Tibial nerve (tissue), 3 donors: ENCODE measurements around the gene FRMD3.

ENCODE experiments used
- POLR2A ChIP-seq, 2 donors: fragments of 450-650 bp; IDR thresholded peaks; one replicate each; pipeline ENCODE4 v1.6.1; 2017; ENCODE audit warnings: antibody characterized with exemption in 2 of 2, mild to moderate bottlenecking in 2 of 2, moderate library complexity in 2 of 2
- TF ChIP-seq, protein P1 (sequence below), 5 experiments: fragments of 200-600 bp in 3 of 5; fragments of 450-650 bp in 2 of 5; sonication (generic) in 3 of 5; IDR thresholded peaks; one replicate each; pipeline ENCODE4 v1.5.1; 2016 to 2019; ENCODE audit warnings: antibody characterized with exemption in 5 of 5, mild to moderate bottlenecking in 3 of 5, moderate library complexity in 2 of 5

DNA sequence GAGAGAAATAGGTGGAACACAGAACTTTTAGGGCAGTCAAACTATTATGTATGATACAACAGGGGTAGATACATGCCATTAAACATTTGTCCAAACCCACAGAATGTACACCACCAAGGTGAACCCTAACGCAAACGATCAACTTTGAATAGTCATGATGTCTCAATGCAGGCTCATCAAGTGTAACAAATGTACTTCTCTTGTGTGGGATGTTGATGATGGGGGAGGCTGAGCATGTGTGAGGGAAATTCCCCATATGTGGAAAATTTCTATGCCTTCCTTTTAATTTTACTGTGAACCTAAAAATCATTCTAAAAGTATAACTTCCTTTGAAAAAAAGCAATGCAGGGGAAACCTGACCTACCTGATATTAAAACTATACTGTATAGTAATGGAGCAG lies 273.9 kb downstream of the FRMD3 start:
- no peak for TF ChIP-seq POLR2A (IDR thresholded peaks at IDR 0.05)
- TF ChIP-seq, protein P1, sequence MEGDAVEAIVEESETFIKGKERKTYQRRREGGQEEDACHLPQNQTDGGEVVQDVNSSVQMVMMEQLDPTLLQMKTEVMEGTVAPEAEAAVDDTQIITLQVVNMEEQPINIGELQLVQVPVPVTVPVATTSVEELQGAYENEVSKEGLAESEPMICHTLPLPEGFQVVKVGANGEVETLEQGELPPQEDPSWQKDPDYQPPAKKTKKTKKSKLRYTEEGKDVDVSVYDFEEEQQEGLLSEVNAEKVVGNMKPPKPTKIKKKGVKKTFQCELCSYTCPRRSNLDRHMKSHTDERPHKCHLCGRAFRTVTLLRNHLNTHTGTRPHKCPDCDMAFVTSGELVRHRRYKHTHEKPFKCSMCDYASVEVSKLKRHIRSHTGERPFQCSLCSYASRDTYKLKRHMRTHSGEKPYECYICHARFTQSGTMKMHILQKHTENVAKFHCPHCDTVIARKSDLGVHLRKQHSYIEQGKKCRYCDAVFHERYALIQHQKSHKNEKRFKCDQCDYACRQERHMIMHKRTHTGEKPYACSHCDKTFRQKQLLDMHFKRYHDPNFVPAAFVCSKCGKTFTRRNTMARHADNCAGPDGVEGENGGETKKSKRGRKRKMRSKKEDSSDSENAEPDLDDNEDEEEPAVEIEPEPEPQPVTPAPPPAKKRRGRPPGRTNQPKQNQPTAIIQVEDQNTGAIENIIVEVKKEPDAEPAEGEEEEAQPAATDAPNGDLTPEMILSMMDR (IDR thresholded peaks at IDR 0.05): no peak
